ENCODE data around the gene ALCAM.
A peak's percentile ranks its signal among the peaks of the same experiment; 100 is the strongest.

ALCAM gene

DNA sequence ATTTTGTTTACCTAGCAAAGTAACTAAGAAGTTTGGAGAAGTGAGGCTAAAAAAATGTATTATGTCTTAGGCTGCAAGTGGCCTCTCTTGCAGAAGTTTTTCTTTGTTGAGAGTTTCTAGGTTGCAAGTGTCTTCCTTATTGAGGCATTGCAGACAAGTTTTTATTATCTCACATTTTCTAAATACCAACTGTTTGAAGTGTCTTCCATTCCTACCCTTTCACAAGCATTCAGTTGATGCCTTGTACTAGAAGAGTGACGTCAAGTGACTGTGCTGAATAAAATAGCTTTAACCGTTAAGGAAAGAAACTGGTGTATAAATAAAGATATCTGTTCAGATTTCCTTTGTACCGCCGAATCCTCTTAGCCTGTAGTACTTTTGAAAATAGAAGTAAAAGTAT lies 123.3 kb downstream of the ALCAM start:
- no peak for DNase-seq (ENCODE audit: low read depth in 2 of 2)

GRCh38 chr3:105493305-105493892 lies 126.7 kb downstream of the ALCAM start:
- no peak for DNase-seq (ENCODE audit: low read depth in 2 of 2)

DNA sequence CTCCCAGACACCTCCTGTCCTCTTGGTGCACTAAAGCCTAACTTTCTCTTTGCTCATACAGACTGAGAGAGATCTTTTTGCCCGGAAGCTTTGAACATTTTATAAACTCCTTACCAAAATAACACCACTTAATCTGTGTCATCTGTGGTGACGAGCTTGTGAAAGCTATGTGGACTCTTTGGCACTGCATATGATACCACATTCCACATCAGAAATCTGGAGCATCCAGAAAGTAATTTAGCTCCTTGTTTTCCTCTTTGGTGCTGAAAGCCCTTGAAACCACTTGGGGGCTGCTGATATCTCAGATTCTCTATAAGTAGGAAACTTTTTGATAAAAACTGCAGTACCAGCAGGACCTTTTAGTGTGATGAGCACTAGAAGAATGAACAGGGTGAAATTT lies 128.3 kb downstream of the ALCAM start:
- no peak for DNase-seq (ENCODE audit: low read depth in 2 of 2)

GRCh38 chr3:105496343-105496742 lies 129.6 kb downstream of the ALCAM start:
- no peak for DNase-seq (ENCODE audit: low read depth in 2 of 2)

DNA sequence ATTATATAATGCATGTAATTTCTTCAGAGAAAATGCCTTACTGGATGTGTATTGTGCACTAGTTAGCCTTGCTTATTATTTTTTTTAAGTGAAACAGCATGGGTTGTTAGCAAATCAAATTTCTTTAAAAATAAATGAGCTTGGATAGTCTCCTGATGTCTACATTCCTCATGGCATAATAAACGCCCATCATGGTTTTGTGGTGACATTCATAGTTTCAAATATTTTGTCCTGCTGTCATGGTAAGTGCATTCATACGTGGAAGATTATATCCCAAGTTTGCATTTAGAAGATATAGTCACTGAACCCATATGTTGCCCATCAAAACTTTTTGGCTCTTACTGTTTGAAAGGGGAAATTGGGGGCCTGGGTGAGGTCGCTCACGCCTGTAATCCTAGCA lies 130.7 kb downstream of the ALCAM start:
- DNase-seq (ENCODE audit: low read depth in 2 of 2), result no peak

DNA sequence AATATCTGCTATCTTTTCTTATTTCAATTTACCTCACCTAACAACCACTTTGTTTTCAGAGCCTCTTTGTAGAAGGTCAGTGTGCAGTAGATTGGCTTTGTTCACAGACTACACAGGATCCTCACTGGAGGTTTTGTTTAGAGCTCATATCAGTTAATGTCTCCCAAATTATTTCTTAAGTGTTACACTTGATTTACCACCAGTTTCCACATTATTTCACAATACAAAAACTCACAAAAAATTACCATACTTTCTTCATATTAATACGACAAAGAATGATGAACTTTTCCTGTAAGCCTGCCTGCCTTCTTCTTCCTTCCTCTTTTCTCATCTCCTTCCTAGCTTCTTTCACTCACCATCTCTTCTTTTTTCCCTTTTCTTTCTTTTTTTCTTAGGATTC lies 133.3 kb downstream of the ALCAM start:
- DNase-seq (ENCODE audit: low read depth in 2 of 2), result no peak

- no peak for DNase-seq (ENCODE audit: low read depth in 2 of 2)
These were observed 135.6 kb downstream of the ALCAM start for GRCh38 chr3:105502333-105502732.

- no peak for DNase-seq (ENCODE audit: low read depth in 2 of 2)
These were observed 136.5 kb downstream of the ALCAM start for GRCh38 chr3:105503191-105503593.

DNA sequence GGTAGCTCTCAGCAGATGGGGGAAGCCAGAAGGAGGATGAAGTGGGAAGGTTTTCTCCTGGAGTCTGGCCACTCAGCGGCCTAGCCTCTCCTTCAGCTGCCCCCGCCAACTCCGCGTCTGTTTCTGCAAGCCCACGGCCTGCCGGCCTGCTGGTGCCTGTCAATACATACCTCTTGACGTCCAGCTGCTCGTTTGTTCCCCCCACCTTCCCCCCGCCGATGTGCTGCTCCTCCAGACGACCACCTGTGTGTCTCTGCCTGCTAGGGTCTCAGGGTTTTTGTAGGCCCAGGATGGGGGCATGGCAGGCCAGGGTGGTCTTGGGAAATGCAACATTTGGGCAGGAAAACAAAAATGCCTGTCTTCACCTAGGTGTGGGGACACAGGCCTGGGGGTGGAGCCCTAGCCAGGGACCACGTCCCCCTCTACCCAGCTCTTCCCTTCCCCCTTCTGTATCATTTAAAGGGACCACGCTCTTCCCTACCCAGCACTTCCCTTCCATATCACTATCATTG lies 137.8 kb downstream of the ALCAM start:
- DNase-seq (ENCODE audit: low read depth in 2 of 2), result no peak

DNA sequence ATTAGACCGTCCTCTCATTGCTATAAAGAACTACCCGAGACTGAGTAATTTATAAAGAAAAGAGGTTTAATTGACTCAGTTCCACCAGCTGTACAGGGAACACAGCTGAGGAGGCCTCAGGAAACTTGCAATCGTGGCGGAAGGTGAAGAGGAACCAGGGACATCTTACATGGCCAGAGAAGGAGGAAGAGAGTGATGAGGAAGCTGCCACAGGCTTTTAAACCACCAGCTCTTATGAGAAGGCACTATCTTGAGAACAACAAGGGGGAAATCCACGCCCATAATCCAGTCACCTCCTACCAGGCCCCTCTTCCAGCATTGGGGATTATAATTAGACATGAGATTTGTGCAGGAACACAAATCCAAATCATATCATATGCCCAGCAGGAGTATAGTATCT lies 138.5 kb downstream of the ALCAM start:
- DNase-seq (ENCODE audit: low read depth in 2 of 2), result no peak

- no peak for DNase-seq (ENCODE audit: low read depth in 2 of 2)
These were observed 144.3 kb downstream of the ALCAM start for GRCh38 chr3:105511031-105511430.

GRCh38 chr3:105512061-105512460 lies 145.4 kb downstream of the ALCAM start:
- no peak for DNase-seq (ENCODE audit: low read depth in 2 of 2)

- DNase-seq (ENCODE audit: low read depth in 2 of 2), result no peak
These were observed 146.3 kb downstream of the ALCAM start for GRCh38 chr3:105513042-105513441.

- DNase-seq (ENCODE audit: low read depth in 2 of 2), result no peak
These were observed 147.2 kb downstream of the ALCAM start for GRCh38 chr3:105513886-105514285.

DNA sequence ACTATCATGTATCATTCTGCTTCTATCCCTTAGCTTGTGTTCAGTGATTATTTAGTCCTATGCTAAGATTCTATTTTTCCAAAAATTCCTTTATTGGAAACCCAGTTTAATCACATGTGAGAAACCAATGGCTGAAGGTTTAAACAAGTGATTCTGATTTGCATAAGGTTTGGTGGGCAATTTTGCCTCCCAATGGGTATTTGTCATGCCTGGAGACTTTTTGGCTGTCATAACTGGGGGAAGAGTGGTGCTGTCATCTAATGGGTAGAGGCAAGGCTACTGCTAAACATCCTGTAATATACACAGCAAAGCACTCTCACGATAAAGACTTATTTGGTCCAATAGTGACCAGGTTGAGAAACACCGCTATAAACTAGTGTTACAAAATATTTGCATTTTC lies 148.7 kb downstream of the ALCAM start:
- DNase-seq (ENCODE audit: low read depth in 2 of 2), result no peak

DNA sequence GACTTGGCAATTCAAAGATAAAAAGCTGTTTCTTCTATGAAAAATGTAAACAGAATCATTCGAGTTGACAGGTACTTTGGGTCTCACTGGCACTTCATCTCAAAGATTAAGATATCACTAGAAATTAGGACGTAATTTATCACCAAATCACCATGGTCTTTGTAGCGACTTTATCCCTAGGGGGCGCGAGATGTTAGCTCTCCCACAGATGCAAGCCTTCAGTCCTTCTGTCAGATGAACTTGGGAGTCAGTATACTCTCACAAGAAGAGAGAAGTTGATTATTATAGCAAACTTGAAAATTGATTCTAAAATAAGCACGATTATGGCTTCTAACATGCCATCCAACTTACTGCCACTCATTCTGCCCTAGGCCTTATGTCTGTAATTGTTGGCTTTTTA lies 150.3 kb downstream of the ALCAM start:
- no peak for DNase-seq (ENCODE audit: low read depth in 2 of 2)

- DNase-seq (ENCODE audit: low read depth in 2 of 2), result no peak
These were observed 151.5 kb downstream of the ALCAM start for GRCh38 chr3:105518203-105518602.

GRCh38 chr3:105518806-105519418 lies 152.2 kb downstream of the ALCAM start:
- DNase-seq (ENCODE audit: low read depth in 2 of 2), result peak in 1 of 2 donors; percentile 3

- no peak for DNase-seq (ENCODE audit: low read depth in 2 of 2)
These were observed 155.1 kb downstream of the ALCAM start for GRCh38 chr3:105521770-105522169.

- no peak for DNase-seq (ENCODE audit: low read depth in 2 of 2)
These were observed 156.8 kb downstream of the ALCAM start for GRCh38 chr3:105523501-105523900.

GRCh38 chr3:105525531-105525930 lies 158.8 kb downstream of the ALCAM start:
- DNase-seq (ENCODE audit: low read depth in 2 of 2), result no peak

DNA sequence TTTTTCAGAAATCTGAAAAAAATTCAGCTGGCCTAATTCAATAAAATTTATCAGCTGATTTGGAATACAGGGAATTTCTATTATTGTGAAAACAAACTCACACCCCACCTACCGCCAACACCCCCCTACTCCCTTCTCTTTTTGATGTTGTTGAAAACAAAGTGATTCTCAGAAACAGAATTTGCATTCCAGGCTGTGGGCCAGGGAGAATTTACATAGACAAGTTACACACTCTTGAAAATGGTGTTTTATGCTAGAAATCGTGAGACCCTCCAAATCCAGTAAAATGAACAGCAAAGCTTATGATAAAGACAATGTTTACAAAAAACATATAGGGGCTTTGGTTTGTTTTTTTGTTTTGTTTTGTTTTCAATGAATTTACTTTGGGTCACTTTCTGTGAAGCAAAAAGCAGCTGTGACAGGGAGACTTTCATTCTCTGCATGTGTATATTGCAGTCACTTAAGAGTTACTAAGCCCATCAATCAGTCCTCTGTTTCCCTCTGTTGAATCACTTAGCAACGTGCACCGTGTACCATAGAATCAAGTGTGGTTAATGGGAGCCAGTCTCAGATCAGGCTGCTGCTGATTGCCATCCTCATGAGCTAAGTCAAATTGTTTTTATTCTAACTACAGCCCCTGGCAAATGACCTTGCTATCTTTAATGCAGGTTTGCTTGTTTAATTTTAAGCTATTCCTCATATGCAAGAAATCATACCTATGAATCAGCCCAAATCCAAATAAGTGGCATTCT lies 159.8 kb downstream of the ALCAM start:
- no peak for DNase-seq (ENCODE audit: low read depth in 2 of 2)

DNA sequence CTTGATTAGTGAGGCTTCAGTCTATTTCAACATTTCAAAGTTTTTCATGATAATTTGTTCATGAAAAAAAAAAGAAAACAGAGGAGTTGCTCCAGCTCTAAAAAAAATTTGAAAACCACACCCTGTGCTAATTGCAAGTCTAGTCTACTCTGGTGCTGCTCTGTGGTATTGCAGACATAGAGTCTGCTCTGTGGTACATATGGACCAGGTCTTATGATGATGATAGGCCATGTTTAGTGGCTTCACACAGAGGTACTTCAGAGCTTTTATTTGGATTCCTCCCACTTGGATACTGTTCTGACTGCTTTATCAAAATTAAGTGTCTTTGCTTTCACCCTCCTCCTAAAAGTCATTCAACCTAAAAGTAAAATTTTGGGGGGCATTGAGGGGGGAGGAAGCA lies 160.8 kb downstream of the ALCAM start:
- no peak for DNase-seq (ENCODE audit: low read depth in 2 of 2)
